GM12874 (cell line): ENCODE data around the gene TEX13D.

Experiments
- TF ChIP-seq, protein P1 (sequence below): IDR thresholded peaks from 2 replicates; pipeline ENCODE4 v1.5.1; 2011; ENCODE audit warnings: low read depth, mild to moderate bottlenecking, control low read depth, low read length, moderate library complexity; ENCODE audit not compliant: insufficient read depth

The TEX13D gene

DNA sequence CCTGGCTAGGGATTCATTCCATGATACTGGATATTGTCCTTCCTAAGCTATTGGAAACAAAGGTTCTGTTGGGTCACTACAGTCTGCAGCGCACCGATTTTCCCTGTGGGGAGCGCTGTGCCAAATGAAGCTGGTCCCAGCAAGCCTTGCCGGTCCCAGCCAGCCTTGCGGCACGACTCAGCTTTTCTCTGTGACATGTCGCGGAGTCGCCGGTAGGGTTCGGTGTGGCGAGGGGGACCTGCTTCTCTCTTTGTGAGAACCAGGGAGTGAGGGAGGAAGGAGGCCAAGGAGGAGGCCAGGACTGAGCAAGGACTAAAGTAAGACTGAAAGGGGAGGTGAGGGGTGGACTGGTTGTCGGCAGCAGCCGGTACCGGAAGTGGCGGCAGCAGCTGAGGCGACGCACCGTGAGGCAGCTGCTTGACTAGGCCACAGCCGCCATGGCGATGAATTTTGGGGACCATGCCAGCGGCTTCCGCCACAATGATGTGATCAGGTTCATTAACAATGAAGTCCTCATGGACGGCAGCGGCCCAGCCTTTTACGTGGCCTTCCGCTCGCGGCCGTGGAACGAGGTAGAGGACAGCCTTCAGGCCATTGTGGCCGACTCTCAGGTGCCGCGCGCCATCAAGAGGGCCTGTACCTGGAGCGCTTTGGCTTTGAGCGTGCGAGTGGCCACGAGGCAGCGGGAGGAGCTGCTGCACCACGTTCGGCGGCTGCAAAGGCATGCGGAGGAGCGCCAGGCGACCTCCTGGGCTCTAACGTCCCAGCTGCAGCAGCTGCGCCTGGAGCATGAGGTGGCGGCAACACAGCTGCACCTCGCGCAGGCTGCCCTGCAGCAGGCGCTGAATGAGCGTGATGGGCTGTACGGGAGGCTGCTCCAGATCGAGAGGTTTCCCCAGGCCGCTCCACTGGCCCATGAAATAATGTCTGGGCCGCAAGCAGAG lies at the start of gene TEX13D:
Gene TEX13D, plus strand, starts transcription at position 180 of the 944 bp plus-strand sequence. Its CDS starts 258 bp downstream, at position 438.
- TF ChIP-seq, protein P1, sequence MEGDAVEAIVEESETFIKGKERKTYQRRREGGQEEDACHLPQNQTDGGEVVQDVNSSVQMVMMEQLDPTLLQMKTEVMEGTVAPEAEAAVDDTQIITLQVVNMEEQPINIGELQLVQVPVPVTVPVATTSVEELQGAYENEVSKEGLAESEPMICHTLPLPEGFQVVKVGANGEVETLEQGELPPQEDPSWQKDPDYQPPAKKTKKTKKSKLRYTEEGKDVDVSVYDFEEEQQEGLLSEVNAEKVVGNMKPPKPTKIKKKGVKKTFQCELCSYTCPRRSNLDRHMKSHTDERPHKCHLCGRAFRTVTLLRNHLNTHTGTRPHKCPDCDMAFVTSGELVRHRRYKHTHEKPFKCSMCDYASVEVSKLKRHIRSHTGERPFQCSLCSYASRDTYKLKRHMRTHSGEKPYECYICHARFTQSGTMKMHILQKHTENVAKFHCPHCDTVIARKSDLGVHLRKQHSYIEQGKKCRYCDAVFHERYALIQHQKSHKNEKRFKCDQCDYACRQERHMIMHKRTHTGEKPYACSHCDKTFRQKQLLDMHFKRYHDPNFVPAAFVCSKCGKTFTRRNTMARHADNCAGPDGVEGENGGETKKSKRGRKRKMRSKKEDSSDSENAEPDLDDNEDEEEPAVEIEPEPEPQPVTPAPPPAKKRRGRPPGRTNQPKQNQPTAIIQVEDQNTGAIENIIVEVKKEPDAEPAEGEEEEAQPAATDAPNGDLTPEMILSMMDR, result no peak

DNA sequence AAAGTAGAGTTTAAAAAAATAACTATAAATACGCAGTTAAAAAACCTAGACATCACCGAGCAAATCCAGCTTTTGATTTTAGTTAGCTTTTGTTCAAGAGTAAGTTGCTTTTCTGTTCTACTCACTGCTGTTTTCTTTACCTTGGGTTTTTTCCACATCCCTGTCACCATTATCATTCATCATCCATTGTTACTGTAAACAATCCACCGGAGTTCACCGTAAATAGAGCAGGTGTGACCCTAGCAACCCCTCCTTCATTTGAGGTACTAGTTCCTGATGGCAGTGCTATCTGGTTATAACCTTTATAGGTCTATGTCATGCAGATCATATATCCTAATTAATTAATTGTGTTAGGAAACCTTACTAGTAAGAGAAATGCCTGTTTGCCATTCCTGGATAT lies 43.0 kb upstream of the TEX13D start:
- TF ChIP-seq, protein P1, result no peak

DNA sequence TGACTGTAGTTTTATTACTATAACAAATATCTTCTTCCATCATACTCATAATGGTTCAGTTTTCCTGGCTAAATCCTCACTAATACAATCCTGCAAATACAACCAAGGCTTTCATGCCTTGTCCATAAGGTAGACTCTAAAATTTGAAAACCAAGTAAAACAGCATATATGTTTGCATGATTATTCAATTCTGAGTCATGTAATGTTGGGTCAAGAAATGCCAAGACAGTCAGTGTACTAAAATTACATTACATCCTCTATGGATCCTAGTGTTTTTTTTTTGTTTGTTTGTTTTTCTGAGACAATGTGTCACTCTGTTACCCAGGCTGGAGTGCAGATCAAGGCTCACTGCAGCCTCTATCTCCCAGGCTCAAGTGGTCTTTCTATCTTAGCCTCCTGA lies 38.6 kb upstream of the TEX13D start:
- TF ChIP-seq, protein P1, result no peak

DNA sequence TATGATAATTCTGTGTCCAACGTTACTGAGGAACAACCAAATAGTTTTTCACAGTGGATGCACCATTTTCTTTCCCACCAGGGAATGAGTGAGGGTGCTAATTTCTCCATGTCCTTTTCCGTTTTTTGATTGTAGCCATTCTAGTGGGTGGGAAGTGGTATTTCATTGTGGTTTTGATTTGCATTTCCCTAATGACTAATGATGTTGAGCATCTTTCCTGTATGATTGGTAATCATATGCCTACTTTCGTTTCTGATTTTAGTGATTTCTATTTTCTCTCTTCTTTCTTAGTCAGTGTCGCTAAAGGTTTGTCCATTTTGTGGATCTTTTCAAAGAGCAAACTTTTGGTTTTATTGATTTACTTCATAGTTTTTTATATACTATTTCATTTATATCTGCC lies 32.1 kb upstream of the TEX13D start:
- TF ChIP-seq, protein P1, result no peak

DNA sequence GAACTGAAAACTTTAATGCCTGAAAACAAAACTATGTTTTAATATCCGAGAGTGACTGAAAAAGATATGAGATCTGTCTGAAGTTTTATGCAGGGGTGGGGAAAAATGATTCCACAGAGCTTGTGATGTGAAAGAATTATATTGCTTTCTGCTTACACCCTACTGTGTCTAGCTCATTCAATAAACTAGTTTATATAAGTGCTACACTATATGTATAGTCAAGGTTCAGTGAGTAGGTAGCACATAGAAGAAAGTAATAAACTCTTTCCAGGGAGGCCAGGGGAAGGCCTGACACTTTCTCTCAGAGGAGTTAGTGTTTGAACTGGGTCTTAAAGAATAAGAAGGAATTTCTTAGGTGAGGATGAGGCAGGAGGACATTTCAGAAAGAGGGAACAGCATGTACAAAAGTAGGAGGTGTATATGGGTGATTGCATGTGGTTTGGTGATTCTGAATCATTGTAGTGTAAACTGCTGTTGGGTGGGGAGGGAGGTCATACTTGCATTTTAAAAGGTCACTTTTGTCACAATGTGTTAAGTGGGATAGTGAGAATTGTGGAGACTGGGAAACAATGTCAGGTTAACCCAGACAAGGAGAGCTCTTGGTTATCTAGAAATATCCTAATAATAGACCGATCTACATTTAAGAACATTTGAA lies 25.1 kb upstream of the TEX13D start:
- TF ChIP-seq, protein P1, result no peak

DNA sequence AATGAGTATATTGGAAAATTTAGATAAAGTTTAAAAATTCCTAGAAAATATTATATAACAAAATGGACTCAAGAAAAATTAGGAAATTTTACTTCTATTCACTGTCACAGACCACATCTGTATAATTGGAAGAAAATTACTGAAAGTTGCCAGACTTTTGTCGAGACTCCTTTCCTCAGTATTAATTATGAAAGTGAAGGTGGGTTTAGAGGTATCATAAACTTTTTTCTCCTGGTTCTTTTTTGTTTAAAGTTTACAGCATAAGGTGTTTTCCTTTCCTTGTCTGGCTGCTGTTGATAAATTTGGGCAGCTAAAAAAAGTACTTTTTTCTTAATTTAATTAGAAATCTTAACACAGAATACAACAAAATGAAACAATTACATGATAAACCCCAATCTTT lies 6.7 kb upstream of the TEX13D start:
- TF ChIP-seq, protein P1, result no peak

DNA sequence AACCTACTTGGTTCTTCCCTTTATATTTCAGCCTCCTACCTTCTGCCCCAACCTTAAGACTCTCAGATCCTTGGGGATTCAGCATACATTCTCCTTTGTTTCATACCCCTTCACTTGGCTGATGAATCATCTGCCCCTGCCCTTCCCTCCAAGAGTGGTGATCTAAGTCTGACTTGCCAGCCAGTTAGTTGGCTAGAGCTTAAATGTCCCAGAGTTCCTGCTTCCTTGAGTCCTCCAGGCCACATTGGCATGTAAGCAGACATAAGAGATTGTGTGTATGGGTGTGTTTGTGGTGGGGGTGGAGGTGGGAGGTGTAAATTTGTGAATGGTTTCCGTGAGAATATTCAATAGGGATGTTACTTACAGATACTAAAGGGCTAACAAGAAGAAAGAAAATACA lies 3.7 kb upstream of the TEX13D start:
- TF ChIP-seq, protein P1, result no peak
